Subcutaneous abdominal adipose tissue (tissue), 5 donors: Measurements from ENCODE around the gene MROH2A.

Source experiments
- H3K27ac ChIP-seq: one replicate; pipeline ENCODE4 v1.7.0; 2013; ENCODE audit warnings: low read depth, mild to moderate bottlenecking, inconsistent platforms, low read length, moderate library complexity
- H3K27me3 ChIP-seq, 5 donors: one replicate each; pipeline ENCODE4 v1.7.0; 2013; ENCODE audit warnings: low read length in 5 of 5, inconsistent platforms in 1 of 5; ENCODE audit not compliant: control insufficient read depth in 5 of 5, insufficient read depth in 4 of 5
- H3K36me3 ChIP-seq, 5 donors: one replicate each; pipeline ENCODE4 v1.7.0; 2013; ENCODE audit warnings: low read length in 5 of 5; ENCODE audit not compliant: control insufficient read depth in 5 of 5, insufficient read depth in 5 of 5
- H3K4me1 ChIP-seq, 5 donors: one replicate each; pipeline ENCODE4 v1.7.0; 2013; ENCODE audit warnings: low read length in 5 of 5, mild to moderate bottlenecking in 3 of 5, moderate library complexity in 1 of 5; ENCODE audit not compliant: control insufficient read depth in 5 of 5, insufficient read depth in 5 of 5
- H3K4me3 ChIP-seq, 5 donors: one replicate each; pipeline ENCODE4 v1.7.0; 2013; ENCODE audit warnings: low read length in 5 of 5, low read depth in 1 of 5
- H3K9ac ChIP-seq, 5 donors: one replicate each; pipeline ENCODE4 v1.7.0; 2013; ENCODE audit warnings: low read length in 5 of 5, mild to moderate bottlenecking in 4 of 5, moderate library complexity in 3 of 5
- H3K9me3 ChIP-seq, 5 donors: one replicate each; pipeline ENCODE4 v1.7.0; 2013; ENCODE audit warnings: low read length in 5 of 5; ENCODE audit not compliant: control insufficient read depth in 5 of 5
- donor health status: healthy.
- donor health status: healthy.
- donor health status: healthy.
- donor health status: healthy.
- donor health status: healthy.

MROH2A gene

GRCh38 chr2:233844836-233845235, 66.7 kb downstream of the MROH2A start:
- Histone ChIP-seq H3K27ac (no peak overlapping the region), H3K4me1 (no peaks in the 10 kb centered on the region), H3K9ac (no peak overlapping the region), H3K4me3 (no peak overlapping the region), H3K36me3 (no peaks in the 10 kb centered on the region), H3K9me3 (no peaks in the 10 kb centered on the region), H3K27me3 (no peaks in the 10 kb centered on the region)

GRCh38 chr2:233845301-233846060, 67.4 kb downstream of the MROH2A start:
- Histone ChIP-seq H3K4me1 (no peaks in the 10 kb centered on the region), H3K27ac (no peak overlapping the region), H3K9ac (no peak overlapping the region), H3K27me3 (no peaks in the 10 kb centered on the region), H3K9me3 (no peaks in the 10 kb centered on the region), H3K36me3 (no peaks in the 10 kb centered on the region), H3K4me3 (no peak overlapping the region)

- Histone ChIP-seq H3K4me3 (no peak overlapping the region), H3K9me3 (no peaks in the 10 kb centered on the region), H3K4me1 (no peaks in the 10 kb centered on the region), H3K36me3 (no peaks in the 10 kb centered on the region), H3K27me3 (no peaks in the 10 kb centered on the region), H3K27ac (no peak overlapping the region), H3K9ac (no peak overlapping the region)
These were observed 68.5 kb downstream of the MROH2A start for GRCh38 chr2:233846387-233847247.

DNA sequence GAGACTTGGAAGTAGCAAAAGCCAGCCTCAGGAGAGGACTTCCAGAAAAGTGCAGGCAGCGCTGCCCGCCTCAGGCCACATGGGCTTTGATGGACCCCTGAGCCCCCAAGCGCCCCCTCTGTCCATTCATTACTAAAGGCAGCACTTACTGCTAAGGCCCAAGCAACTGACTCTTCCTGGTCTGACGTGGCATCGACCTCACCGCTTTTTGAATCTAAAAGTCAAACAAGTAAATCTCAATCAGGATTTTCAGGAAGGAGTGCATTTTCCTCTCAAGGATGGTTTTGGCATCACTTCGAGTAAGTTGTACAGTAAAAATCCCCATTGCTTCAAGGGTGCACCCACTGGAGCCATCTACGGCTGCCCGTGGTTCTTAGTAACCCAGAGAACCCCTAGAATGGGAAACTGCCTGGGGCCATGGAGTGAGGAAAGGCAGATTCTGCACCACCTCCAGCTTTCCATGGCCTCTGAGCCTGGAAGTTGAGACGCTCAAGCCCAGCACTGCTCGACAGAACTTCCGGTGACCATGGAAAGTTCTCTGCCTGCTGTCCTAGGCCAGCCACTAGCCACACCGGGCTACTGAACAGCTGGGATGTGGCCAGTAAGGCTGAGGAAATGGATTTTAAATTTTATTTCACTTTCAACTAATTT, 69.2 kb downstream of the MROH2A start:
- Histone ChIP-seq H3K9me3 (no peaks in the 10 kb centered on the region), H3K36me3 (no peaks in the 10 kb centered on the region), H3K27me3 (no peaks in the 10 kb centered on the region), H3K4me1 (no peaks in the 10 kb centered on the region), H3K27ac (no peak overlapping the region), H3K4me3 (no peak overlapping the region), H3K9ac (no peak overlapping the region)

DNA sequence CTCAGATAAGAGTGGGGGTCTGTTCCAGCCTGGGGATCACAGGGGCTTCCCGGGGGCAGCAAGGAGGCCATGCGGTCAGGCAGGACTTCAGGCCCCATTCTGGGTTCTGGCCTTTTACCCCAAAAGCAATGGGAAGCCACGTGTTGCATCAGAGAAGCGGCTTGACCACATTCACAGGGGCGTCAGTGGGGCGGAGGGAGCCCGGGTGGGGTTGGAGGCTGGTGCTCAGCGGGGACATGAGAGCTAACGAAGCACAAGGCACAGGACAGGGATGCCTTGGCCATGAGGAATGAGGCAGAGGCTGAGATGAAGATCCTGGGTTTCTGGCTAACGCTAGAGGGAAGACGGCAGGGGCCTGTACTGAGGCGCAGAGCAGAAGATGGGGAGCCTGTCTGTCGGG, 70.1 kb downstream of the MROH2A start:
- Histone ChIP-seq H3K27ac (no peak overlapping the region), H3K36me3 (no peaks in the 10 kb centered on the region), H3K4me1 (no peaks in the 10 kb centered on the region), H3K4me3 (no peak overlapping the region), H3K9ac (no peak overlapping the region), H3K27me3 (peaks cover 0 to 3% (median under 1%) of the 10 kb centered on the region in 5 donors), H3K9me3 (no peaks in the 10 kb centered on the region)

- H3K4me1 ChIP-seq, result peaks cover 0 to 12% (median 11%) of the 10 kb centered on the region in 5 donors
- H3K27ac ChIP-seq, result no peak overlapping the region
- peaks cover 0 to 5% (median 4%) of the 10 kb centered on the region in 5 donors for H3K27me3 ChIP-seq
- H3K9ac ChIP-seq, result no peak overlapping the region
- H3K4me3 ChIP-seq, result no peak overlapping the region
- H3K36me3 ChIP-seq, result no peaks in the 10 kb centered on the region
- H3K9me3 ChIP-seq, result no peaks in the 10 kb centered on the region
These were observed 71.6 kb downstream of the MROH2A start for GRCh38 chr2:233849607-233850271.

DNA sequence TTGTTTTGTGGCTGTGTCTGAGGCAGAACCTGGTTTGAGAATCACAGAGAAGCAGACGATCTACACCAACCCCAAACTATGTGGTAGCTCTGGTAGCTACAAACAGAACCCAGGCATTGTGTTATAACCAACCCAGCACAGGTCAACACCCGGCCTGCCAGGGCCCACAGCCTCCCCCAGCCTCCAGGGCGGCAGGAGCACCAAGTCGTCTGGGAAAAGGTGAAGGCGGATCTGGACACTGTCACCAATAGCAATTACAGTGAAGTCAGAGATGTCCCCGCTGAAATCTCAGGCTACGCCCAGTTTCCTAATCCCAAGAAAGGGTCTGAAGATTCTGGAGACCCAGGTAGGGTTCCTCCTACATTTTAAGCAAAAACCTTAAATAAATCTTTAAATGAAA, 72.6 kb downstream of the MROH2A start:
- Histone ChIP-seq H3K4me1 (peaks cover 0 to 18% (median 14%) of the 10 kb centered on the region in 5 donors), H3K4me3 (no peak overlapping the region), H3K9ac (no peak overlapping the region), H3K9me3 (no peaks in the 10 kb centered on the region), H3K27me3 (peaks cover 0 to 5% (median 4%) of the 10 kb centered on the region in 5 donors), H3K36me3 (no peaks in the 10 kb centered on the region), H3K27ac (no peak overlapping the region)

- H3K36me3 ChIP-seq, result no peaks in the 10 kb centered on the region
These were observed 73.0 kb downstream of the MROH2A start for GRCh38 chr2:233851169-233851568.

GRCh38 chr2:233852056-233852455, 73.9 kb downstream of the MROH2A start:
- Histone ChIP-seq H3K9me3 (no peaks in the 10 kb centered on the region), H3K36me3 (no peaks in the 10 kb centered on the region), H3K4me1 (peaks cover 0 to 18% (median 14%) of the 10 kb centered on the region in 5 donors), H3K9ac (no peak overlapping the region), H3K4me3 (no peak overlapping the region), H3K27ac (no peak overlapping the region), H3K27me3 (peaks cover 0 to 5% (median 4%) of the 10 kb centered on the region in 5 donors)

More at GRCh38 chr2:233851169-233851568, 73.0 kb downstream of the MROH2A start:
- Histone ChIP-seq H3K27ac (no peak overlapping the region), H3K4me1 (peaks cover 0 to 18% (median 14%) of the 10 kb centered on the region in 5 donors), H3K4me3 (no peak overlapping the region), H3K27me3 (peaks cover 0 to 5% (median 4%) of the 10 kb centered on the region in 5 donors), H3K9me3 (no peaks in the 10 kb centered on the region), H3K9ac (no peak overlapping the region)
